GM18526 (cell line): Measurements from ENCODE around the gene CEP128.

Experiments used
- POLR2A ChIP-seq: IDR thresholded peaks from 3 replicates; pipeline ENCODE4 v1.6.1; 2011; ENCODE audit not compliant: insufficient read length; ENCODE audit errors: extremely low read depth

Gene CEP128

GRCh38 chr14:80637756-80638619 is 303.6 kb downstream of the CEP128 start:
- no peak for TF ChIP-seq POLR2A

- TF ChIP-seq POLR2A: no peak
Measured at GRCh38 chr14:80636071-80636470, 305.5 kb downstream of the CEP128 start.

- TF ChIP-seq POLR2A: no peak
Measured at GRCh38 chr14:80634106-80634758, 307.3 kb downstream of the CEP128 start.

- no peak for TF ChIP-seq POLR2A
Measured at GRCh38 chr14:80629606-80630005, 311.9 kb downstream of the CEP128 start.

GRCh38 chr14:80628547-80628946 is 313.0 kb downstream of the CEP128 start:
- no peak for TF ChIP-seq POLR2A

GRCh38 chr14:80627745-80628144 is 313.8 kb downstream of the CEP128 start:
- no peak for TF ChIP-seq POLR2A

GRCh38 chr14:80624581-80624980 is 317.0 kb downstream of the CEP128 start:
- no peak for TF ChIP-seq POLR2A

- TF ChIP-seq POLR2A: no peak
Measured at GRCh38 chr14:80621701-80622100, 319.8 kb downstream of the CEP128 start.

- TF ChIP-seq POLR2A: no peak
Measured at GRCh38 chr14:80620434-80620833, 321.1 kb downstream of the CEP128 start.

GRCh38 chr14:80618751-80619329 is 322.7 kb downstream of the CEP128 start:
- TF ChIP-seq POLR2A: no peak

- no peak for TF ChIP-seq POLR2A
Measured at GRCh38 chr14:80615831-80616230, 325.7 kb downstream of the CEP128 start.

- no peak for TF ChIP-seq POLR2A
Measured at GRCh38 chr14:80609055-80609454, 332.5 kb downstream of the CEP128 start.

GRCh38 chr14:80608563-80608962 is 333.0 kb downstream of the CEP128 start:
- no peak for TF ChIP-seq POLR2A

- TF ChIP-seq POLR2A: no peak
Measured at GRCh38 chr14:80607430-80608190, 333.9 kb downstream of the CEP128 start.

- TF ChIP-seq POLR2A: no peak
Measured at GRCh38 chr14:80606347-80606772, 335.2 kb downstream of the CEP128 start.
